ENCODE measurements around the gene NXPH1.

NXPH1 gene

DNA sequence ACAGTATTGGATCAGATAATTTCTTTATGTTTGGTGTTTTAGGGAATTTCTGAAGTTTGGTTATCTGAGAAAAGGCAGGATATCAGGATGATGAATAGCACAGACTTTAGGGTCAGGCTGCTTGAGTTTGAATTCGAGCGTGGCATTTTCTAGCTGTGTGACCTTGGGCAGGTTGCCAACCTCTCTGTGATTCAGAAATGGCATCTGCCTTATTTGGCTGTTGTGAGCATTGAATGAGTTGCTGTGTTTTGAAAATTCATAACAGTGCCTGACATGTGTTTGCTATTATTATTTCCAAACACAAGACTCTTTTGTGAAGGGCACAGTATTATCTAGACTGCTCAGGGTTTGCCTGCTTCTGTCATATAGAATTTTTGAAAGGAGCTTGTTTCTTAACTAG is 66.9 kb downstream of the NXPH1 start:
- ATAC-seq (ENCODE audit: low read depth) (no peak), DNase-seq (ENCODE audit: low spot score in 2 of 2) (no peak)
- Mint-ChIP-seq H3K36me3 (no peaks in the 10 kb centered on the region), H3K9me3 (peaks cover 9% of the 10 kb centered on the region), H3K4me1 (no peaks in the 10 kb centered on the region), H3K4me3 (no peak overlapping the region), H3K27ac (no peak overlapping the region), H3K27me3 (no peaks in the 10 kb centered on the region)

DNA sequence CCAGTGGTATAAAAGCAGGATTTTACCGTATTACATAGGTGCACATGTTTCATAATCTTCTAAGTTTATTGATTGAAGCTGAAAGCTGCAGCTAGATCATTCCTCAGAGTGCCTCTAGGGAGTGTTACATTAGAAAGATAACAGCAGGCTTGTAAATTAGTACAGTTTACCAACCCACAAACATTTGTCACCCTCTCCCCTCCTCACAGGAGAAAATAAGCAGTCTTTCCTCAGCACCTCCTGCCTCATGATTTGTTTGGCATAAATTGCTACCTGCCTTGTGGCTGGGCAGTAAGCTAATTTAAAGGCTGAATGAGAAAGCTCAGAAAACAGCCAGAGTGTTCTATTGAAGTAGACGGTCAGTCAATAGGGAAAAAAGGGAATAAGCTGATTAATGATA is 74.2 kb downstream of the NXPH1 start:
- Mint-ChIP-seq H3K9me3 (peaks cover 9% of the 10 kb centered on the region), H3K4me3 (no peak overlapping the region)
- DNase-seq (ENCODE audit: low spot score in 2 of 2), result no peak

DNA sequence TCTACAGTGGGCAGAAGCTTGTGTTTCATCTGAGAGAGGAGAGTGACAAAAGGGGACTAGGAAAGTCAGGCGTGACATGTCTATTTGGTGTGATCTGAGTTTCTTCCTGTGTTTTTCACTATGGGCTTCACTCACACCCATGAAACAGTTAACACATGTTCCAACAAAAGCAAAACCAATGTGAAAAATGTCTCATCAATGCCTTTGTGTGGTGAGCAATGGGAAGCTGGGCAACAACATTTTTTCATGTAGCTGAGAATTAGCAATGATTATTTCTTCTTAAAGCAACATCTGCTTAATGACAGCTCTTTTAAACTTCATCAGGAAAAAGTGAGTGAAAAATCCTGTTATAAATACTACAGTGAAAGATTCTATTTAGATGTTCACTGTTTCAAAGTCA is 76.2 kb downstream of the NXPH1 start:
- ATAC-seq (ENCODE audit: low read depth) (no peak), DNase-seq (ENCODE audit: low spot score in 2 of 2) (no peak)
- Mint-ChIP-seq H3K27me3 (peaks cover 3% of the 10 kb centered on the region), H3K27ac (no peak overlapping the region), H3K4me1 (no peaks in the 10 kb centered on the region), H3K36me3 (no peaks in the 10 kb centered on the region), H3K9me3 (peaks cover 2% of the 10 kb centered on the region), H3K4me3 (no peak overlapping the region)

More for the DNA sequence above, 74.2 kb downstream of the NXPH1 start:
- no peaks in the 10 kb centered on the region for H3K4me1 Mint-ChIP-seq
- H3K27me3 Mint-ChIP-seq, result peaks cover 3% of the 10 kb centered on the region
- no peak overlapping the region for H3K27ac Mint-ChIP-seq
- H3K36me3 Mint-ChIP-seq, result no peaks in the 10 kb centered on the region
- ATAC-seq (ENCODE audit: low read depth), result no peak

DNA sequence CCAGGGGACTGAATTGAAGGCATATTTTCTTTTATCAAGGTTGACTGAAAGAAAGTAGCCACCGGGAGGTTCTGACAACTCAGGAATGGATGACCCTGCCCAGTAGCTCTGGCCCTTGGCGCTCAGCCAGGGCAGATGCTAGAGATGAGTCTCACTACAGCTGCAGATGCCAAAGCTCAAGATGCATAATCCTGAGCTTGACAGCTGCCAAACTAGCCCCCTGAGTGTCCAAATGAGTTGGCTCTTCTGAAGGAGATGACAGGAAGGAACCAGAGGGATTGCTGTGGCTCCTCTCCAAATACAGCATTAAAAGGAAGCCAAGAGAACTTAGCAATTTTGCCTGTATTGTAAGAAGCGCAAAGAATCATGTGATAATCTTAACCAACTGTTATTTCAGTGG is 78.4 kb downstream of the NXPH1 start:
- no peak overlapping the region for H3K4me3 Mint-ChIP-seq
- DNase-seq (ENCODE audit: low spot score in 2 of 2) (no peak), ATAC-seq (ENCODE audit: low read depth) (no peak)
- H3K4me1 Mint-ChIP-seq, result no peaks in the 10 kb centered on the region
- H3K27ac Mint-ChIP-seq, result no peak overlapping the region
- H3K36me3 Mint-ChIP-seq, result no peaks in the 10 kb centered on the region
- no peaks in the 10 kb centered on the region for H3K27me3 Mint-ChIP-seq
- no peaks in the 10 kb centered on the region for H3K9me3 Mint-ChIP-seq

DNA sequence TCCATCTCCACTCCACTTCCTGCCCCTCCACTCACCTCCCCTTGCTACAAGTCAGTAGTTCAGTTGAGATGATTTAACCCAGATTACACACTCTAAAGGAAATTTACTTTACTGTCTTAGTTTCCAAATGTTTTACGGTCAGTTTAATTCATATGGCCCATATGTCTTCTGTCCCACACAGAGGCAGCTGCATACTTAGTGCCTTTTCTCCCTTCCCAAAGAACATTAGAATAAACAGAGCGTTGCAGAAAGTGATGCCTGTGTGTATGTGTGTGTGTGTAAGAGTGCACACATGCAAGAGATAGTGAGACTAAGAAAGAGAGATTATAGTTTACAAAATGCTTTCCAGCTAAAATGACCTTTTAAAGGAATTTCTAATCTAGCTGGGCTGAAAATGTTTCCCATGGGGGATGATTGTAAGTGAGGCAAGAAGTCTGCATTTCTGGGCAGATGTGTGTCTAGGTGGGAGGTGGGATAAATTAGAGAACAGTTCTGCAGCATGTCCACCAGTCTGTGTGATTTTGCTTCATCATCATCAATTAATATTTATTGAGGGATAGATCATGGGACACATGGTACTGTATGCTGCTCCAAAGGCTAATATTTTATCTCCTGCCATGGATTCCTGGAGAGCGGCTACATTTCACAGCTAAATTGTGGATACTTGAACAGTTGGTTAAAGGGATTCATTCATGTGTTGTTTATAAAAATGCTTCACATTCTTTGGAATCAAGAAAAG is 81.5 kb downstream of the NXPH1 start:
- ATAC-seq (ENCODE audit: low read depth), result no peak

DNA sequence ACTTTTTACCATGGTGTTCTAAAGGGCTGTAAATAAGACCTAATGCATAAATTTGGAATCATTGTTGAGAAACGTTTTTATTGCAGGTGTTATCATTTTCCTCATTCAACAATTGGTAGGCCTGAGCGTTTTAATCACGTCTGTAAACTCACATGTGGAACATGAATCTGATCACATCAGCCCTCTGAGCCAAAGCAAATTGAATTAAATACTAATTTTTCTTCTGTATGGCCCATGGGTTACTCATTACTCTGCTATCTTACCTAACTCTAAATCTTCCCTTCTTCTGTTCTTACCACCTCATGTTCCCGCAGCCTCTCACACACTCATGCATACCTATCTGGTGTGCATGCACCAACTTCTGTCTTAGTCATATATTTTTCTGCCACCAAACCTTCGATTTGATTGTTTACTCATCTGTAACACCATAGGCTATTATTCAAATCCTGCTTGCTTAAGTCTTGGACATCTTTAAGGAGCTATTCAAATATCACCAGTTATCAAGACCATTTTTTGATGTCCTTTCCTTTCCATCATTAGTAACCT is 82.3 kb downstream of the NXPH1 start:
- ATAC-seq (ENCODE audit: low read depth) (no peak), DNase-seq (ENCODE audit: low spot score in 2 of 2) (no peak)
- Mint-ChIP-seq H3K27ac (no peak overlapping the region), H3K36me3 (no peaks in the 10 kb centered on the region), H3K4me3 (no peak overlapping the region), H3K27me3 (no peaks in the 10 kb centered on the region), H3K9me3 (no peaks in the 10 kb centered on the region), H3K4me1 (no peaks in the 10 kb centered on the region)

More for the DNA sequence above, 81.5 kb downstream of the NXPH1 start:
- H3K36me3 Mint-ChIP-seq, result no peaks in the 10 kb centered on the region
- H3K27ac Mint-ChIP-seq, result no peak overlapping the region
- H3K9me3 Mint-ChIP-seq, result no peaks in the 10 kb centered on the region
- H3K4me3 Mint-ChIP-seq, result no peak overlapping the region
- H3K4me1 Mint-ChIP-seq, result no peaks in the 10 kb centered on the region
- no peaks in the 10 kb centered on the region for H3K27me3 Mint-ChIP-seq
- no peak for DNase-seq (ENCODE audit: low spot score in 2 of 2)

DNA sequence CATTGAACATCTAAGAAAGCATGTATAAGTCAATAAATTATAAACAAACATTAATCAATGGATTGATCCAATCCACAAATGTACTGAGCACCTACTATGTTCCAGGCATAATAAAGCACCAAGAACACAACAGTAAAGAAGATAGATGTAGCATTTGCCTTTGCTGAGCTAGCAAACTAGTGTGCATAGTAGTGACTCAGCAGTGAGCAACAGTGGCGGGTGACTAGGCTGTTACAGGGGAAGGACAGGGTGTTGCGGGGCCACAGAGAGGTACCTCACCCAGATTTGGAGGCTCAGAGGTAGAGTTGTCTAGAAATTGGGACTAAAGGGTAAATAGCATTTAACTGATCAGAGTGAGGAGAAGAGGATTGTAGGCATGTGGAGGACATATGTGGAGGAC is 83.6 kb downstream of the NXPH1 start:
- DNase-seq (ENCODE audit: low spot score in 2 of 2) (no peak), ATAC-seq (ENCODE audit: low read depth) (no peak)
- no peaks in the 10 kb centered on the region for H3K9me3 Mint-ChIP-seq
- H3K27ac Mint-ChIP-seq, result no peak overlapping the region
- no peaks in the 10 kb centered on the region for H3K27me3 Mint-ChIP-seq
- H3K36me3 Mint-ChIP-seq, result no peaks in the 10 kb centered on the region
- no peak overlapping the region for H3K4me3 Mint-ChIP-seq
- no peaks in the 10 kb centered on the region for H3K4me1 Mint-ChIP-seq

DNA sequence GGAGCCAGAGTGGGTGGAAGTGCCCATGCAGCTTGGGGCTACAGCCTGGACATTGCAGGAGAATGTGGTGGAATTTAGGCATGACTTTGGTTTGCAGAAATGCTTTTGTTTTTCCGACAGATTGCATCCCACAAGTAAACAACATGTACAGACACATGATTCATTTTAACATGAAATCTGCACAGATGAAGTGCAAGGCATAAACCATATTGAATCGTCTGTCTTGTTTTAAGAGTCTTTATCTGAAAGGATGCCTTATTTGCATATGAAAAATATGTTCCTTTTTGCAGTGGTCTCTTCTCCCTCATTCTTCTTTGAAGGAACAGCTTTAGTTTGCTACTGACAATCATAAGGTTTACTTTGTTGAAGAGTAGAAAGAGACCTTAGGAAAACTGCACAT is 94.9 kb downstream of the NXPH1 start:
- no peaks in the 10 kb centered on the region for H3K4me1 Mint-ChIP-seq
- no peaks in the 10 kb centered on the region for H3K27me3 Mint-ChIP-seq
- H3K27ac Mint-ChIP-seq, result no peak overlapping the region
- no peak for DNase-seq (ENCODE audit: low spot score in 2 of 2)
- H3K9me3 Mint-ChIP-seq, result peaks cover 8% of the 10 kb centered on the region
- no peak overlapping the region for H3K4me3 Mint-ChIP-seq
- no peak for ATAC-seq (ENCODE audit: low read depth)
- no peaks in the 10 kb centered on the region for H3K36me3 Mint-ChIP-seq

DNA sequence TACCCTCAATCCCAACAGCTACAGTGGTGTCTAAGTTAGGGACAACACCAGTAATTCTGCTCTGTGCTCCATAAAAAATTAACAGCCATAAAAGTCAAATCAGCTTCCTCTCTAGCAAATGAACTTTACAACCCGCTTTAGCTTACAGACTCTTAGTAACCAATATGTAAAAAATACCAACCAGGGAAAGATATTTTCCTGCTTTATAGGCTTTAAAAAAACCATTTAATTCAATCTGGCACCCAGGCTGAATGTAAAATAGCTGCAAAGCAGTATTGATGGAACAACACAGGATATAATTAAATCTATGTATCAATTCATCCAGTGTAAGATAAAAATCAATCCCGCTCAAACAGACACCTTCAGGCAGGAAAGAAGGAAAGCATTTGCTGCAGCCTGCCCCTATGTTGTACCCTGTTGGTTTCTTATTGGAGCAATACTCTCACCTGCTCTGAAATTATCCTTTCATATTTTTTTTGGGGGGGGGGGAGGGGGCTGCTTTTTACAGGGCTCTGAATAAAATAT is 98.6 kb downstream of the NXPH1 start:
- Mint-ChIP-seq H3K36me3 (no peaks in the 10 kb centered on the region), H3K9me3 (peaks cover 2% of the 10 kb centered on the region), H3K4me1 (no peaks in the 10 kb centered on the region), H3K27ac (no peak overlapping the region), H3K27me3 (peaks cover under 1% of the 10 kb centered on the region), H3K4me3 (no peak overlapping the region)
- DNase-seq (ENCODE audit: low spot score in 2 of 2), result no peak
- no peak for ATAC-seq (ENCODE audit: low read depth)

DNA sequence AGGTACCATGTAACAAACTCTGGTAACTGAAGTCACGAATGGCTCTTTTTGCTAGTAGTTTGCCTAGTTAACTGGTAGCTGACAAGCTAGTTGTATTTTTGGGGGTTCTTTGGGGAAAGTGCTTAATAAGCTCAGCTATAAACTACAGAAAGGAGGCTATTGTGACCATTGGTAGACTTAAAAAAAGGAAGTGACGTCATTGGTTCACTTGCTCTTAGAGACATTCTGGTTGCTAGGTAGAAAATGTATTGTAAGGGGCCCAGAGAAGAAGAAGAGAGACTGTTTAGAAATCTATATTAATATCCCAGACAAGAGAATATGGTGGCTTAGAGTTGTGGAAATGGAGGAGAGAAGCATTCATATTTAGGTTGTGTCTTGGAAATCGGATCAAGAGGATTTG is 103.0 kb downstream of the NXPH1 start:
- no peak for ATAC-seq (ENCODE audit: low read depth)
- H3K27me3 Mint-ChIP-seq, result peaks cover 4% of the 10 kb centered on the region

DNA sequence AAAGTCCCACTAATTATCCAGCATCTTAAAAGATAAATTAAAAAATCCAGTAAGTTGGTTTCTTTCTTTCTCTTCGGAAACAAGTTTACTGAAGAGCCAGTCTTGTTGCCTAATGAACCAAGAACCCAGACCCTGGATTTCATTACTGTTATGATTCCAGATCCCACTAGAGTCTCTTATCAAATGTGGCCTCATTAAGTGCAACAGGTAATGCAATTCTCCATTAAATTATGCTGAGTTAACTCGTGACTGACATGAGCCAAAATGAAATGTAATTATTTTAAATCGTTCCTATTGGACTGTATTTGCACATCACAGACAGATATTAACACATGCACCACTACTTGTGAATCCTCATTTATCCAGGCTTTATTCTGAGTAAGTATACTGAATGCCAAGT is 115.6 kb downstream of the NXPH1 start:
- no peak overlapping the region for H3K27ac Mint-ChIP-seq
- peaks cover 2% of the 10 kb centered on the region for H3K9me3 Mint-ChIP-seq
- H3K4me1 Mint-ChIP-seq, result no peaks in the 10 kb centered on the region
- DNase-seq (ENCODE audit: low spot score in 2 of 2) (no peak), ATAC-seq (ENCODE audit: low read depth) (no peak)
- H3K4me3 Mint-ChIP-seq, result no peak overlapping the region
- no peaks in the 10 kb centered on the region for H3K36me3 Mint-ChIP-seq
- H3K27me3 Mint-ChIP-seq, result no peaks in the 10 kb centered on the region

More for the DNA sequence above, 103.0 kb downstream of the NXPH1 start:
- Mint-ChIP-seq H3K4me3 (no peak overlapping the region), H3K36me3 (no peaks in the 10 kb centered on the region), H3K9me3 (peaks cover 2% of the 10 kb centered on the region), H3K27ac (no peak overlapping the region), H3K4me1 (no peaks in the 10 kb centered on the region)
- no peak for DNase-seq (ENCODE audit: low spot score in 2 of 2)

DNA sequence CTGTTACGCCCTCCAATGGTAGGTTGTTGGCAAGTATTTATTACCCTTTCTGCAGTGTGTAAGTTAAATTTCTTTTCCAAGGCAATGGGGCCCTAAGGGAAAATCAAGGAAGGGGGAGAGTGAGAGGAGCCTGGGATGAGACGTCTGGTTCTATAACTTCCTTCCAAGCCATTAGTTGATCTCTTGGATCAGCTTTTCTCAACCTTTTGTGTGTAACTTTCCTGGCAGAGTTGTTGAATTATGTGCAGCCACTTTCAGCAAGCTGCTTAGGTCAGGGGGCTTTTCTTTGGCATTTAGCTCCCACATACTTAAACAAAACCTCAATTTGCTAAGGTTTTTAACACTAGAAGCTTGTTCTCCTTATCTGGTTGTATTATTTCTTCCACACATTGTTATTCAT is 127.1 kb downstream of the NXPH1 start:
- H3K4me1 Mint-ChIP-seq, result no peaks in the 10 kb centered on the region
- no peaks in the 10 kb centered on the region for H3K9me3 Mint-ChIP-seq
- peaks cover 3% of the 10 kb centered on the region for H3K27me3 Mint-ChIP-seq
- H3K27ac Mint-ChIP-seq, result no peak overlapping the region
- no peaks in the 10 kb centered on the region for H3K36me3 Mint-ChIP-seq
- no peak for DNase-seq (ENCODE audit: low spot score in 2 of 2)
- H3K4me3 Mint-ChIP-seq, result no peak overlapping the region
- ATAC-seq (ENCODE audit: low read depth), result no peak

DNA sequence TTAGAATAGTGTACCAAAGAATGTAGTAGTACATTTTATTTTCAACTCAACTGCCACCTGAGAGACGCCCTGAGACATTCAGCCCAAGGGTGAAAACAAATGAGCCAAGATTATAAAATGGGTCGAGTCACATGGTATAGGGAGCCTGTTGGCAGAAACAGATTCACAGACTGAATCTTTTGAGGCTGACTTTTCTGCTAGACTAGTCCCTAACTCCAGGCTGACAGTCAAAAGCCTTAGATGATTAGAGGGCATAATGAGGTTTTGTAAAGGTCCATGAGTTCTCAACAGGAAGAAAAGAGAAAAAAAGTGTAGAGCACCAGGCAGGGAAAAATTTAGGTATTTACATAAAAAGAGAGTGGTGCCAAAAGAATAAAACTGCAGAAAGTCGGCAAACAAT is 128.0 kb downstream of the NXPH1 start:
- ATAC-seq (ENCODE audit: low read depth), result no peak
- H3K27me3 Mint-ChIP-seq, result peaks cover 3% of the 10 kb centered on the region
- H3K9me3 Mint-ChIP-seq, result no peaks in the 10 kb centered on the region
- no peaks in the 10 kb centered on the region for H3K4me1 Mint-ChIP-seq
- no peak overlapping the region for H3K4me3 Mint-ChIP-seq
- H3K36me3 Mint-ChIP-seq, result no peaks in the 10 kb centered on the region
- no peak overlapping the region for H3K27ac Mint-ChIP-seq
- no peak for DNase-seq (ENCODE audit: low spot score in 2 of 2)

DNA sequence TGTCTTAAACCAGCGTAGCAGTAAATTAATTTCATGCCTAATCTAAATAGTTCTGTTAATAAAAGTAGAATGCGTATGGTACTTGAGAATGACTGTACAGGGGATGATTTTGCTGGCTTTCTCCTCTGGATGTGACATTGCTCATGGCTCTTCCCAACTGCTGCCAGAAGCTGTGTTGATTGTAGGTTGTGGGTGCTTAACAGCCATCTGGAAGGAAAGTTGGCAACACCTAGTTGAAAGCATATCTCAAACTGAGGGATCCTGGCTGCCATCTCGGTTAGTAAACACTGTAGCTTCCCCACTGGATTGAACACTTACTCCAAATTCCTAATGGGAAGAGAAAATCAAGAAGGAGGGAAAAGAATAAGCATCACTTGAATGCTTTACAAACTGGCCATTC is 130.9 kb downstream of the NXPH1 start:
- Mint-ChIP-seq H3K4me3 (no peak overlapping the region), H3K27me3 (peaks cover 1% of the 10 kb centered on the region), H3K27ac (no peak overlapping the region)

DNA sequence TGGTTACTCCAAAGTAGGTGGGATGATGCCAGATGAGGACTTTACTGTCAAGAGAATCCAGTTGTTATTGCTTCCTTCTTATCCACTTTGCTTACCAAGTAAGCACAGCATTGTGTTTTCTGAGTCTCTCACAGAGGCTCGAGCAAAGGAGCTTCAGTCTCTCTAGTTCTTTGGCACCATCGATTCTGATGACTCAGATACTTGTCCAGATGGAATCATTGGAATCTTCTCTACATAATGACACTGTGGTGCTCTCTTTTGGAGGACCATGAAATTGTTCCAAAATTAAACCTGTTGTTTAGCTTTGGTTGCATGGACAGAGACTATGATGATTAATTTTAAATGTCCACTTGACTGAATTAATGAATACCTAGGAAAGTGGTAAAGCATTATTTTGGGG is 132.6 kb downstream of the NXPH1 start:
- Mint-ChIP-seq H3K36me3 (no peaks in the 10 kb centered on the region), H3K27ac (no peak overlapping the region), H3K9me3 (no peaks in the 10 kb centered on the region), H3K4me3 (no peak overlapping the region), H3K27me3 (no peaks in the 10 kb centered on the region), H3K4me1 (no peaks in the 10 kb centered on the region)
- DNase-seq (ENCODE audit: low spot score in 2 of 2), result no peak
- ATAC-seq (ENCODE audit: low read depth), result no peak

More for the DNA sequence above, 130.9 kb downstream of the NXPH1 start:
- H3K9me3 Mint-ChIP-seq, result no peaks in the 10 kb centered on the region
- no peak for ATAC-seq (ENCODE audit: low read depth)
- DNase-seq (ENCODE audit: low spot score in 2 of 2), result no peak
- no peaks in the 10 kb centered on the region for H3K36me3 Mint-ChIP-seq
- no peaks in the 10 kb centered on the region for H3K4me1 Mint-ChIP-seq

All from memory B cell (primary cell).